Natural killer cell (primary cell): ENCODE results near the gene TNFAIP3. TPM values are rescaled to one million over a fixed set of nuclear protein-coding genes. Genes with fewer than 3 reads are reported as not detected.

Source experiments
- ATAC-seq, 3 donors: fragments of 150-1000 bp in 2 of 3; fragments of 200-7000 bp in 1 of 3; cut with Tn5 transposase; 1 replicate in 1 of 3; 2 replicates in 2 of 3; pipeline ENCODE4 v1.10.0; 2021; ENCODE audit warnings: mild to moderate bottlenecking in 2 of 3, moderate library complexity in 2 of 3
- DNase-seq, 2 donors: peaks; one replicate each; pipeline versions ENCODE4 v3.0.0 to v3.0.0-alpha.2; 2013 to 2021; ENCODE audit warnings: mixed read lengths in 1 of 2
- H3K27ac ChIP-seq: one replicate; pipeline ENCODE4 v1.5.1; 2013; ENCODE audit warnings: mild to moderate bottlenecking, low read length
- H3K27me3 ChIP-seq: one replicate; pipeline ENCODE4 v1.6.1; 2013; ENCODE audit warnings: low read length; ENCODE audit not compliant: control insufficient read depth, insufficient read depth
- H3K36me3 ChIP-seq: one replicate; pipeline ENCODE4 v1.6.1; 2013; ENCODE audit warnings: low read length; ENCODE audit not compliant: control insufficient read depth, insufficient read depth
- H3K4me1 ChIP-seq: one replicate; pipeline ENCODE4 v1.6.1; 2013; ENCODE audit warnings: low read length; ENCODE audit not compliant: control insufficient read depth, insufficient read depth
- H3K4me3 ChIP-seq: one replicate; pipeline ENCODE4 v1.5.1; 2013; ENCODE audit warnings: low read length
- H3K9me3 ChIP-seq: one replicate; pipeline ENCODE4 v1.6.1; 2013; ENCODE audit warnings: low read length; ENCODE audit not compliant: control insufficient read depth, insufficient read depth
- H3K27ac Mint-ChIP-seq, 2 donors: one replicate each; pipeline ENCODE4 v1.8.0; 2022; ENCODE audit warnings: mild to moderate bottlenecking in 2 of 2, mixed read lengths in 2 of 2, moderate library complexity in 1 of 2
- H3K27me3 Mint-ChIP-seq, 2 donors: one replicate each; pipeline ENCODE4 v1.8.0; 2022; ENCODE audit warnings: low read depth in 2 of 2, mixed read lengths in 2 of 2
- H3K36me3 Mint-ChIP-seq: one replicate; pipeline ENCODE4 v1.8.0; 2022; ENCODE audit warnings: mixed read lengths
- H3K4me1 Mint-ChIP-seq, 2 donors: one replicate each; pipeline ENCODE4 v1.8.0; 2022; ENCODE audit warnings: mixed read lengths in 2 of 2
- H3K4me3 Mint-ChIP-seq: one replicate; pipeline ENCODE4 v1.8.0; 2022; ENCODE audit warnings: mild to moderate bottlenecking, moderate library complexity, mixed read lengths
- H3K9me3 Mint-ChIP-seq, 2 donors: one replicate each; pipeline ENCODE4 v1.8.0; 2022; ENCODE audit warnings: mixed read lengths in 2 of 2
- CTCF ChIP-seq: fragments of 200-600 bp; IDR thresholded peaks from one replicate; pipeline ENCODE4 v1.8.0; 2022; ENCODE audit warnings: antibody characterized with exemption
- WGBS: methylation state at CpG from one replicate; pipeline ENCODE4 v1.1.7; 2013; ENCODE audit warnings: missing lambda C conversion rate; ENCODE audit not compliant: insufficient coverage; 5-methylcytosine and 5-hydroxymethylcytosine counted together
- intact Hi-C: fragments of 100-400 bp; cut with micrococcal nuclease; formaldehyde crosslinking; loops from one replicate; pipeline ENCODE4 v1.14.2; 2022
- total RNA-seq, 4 donors: library from RNA; stranded (reverse); fragments of 120-200 nt in 1 of 4; gene quantifications; one replicate each; pipeline versions ENCODE4 v1.2.3 to v1.2.4, GENCODE V29; 2013 to 2022

TNFAIP3 gene
- total RNA-seq, 3 donors from 2014 or later (not counting 1 experiment from before 2014, with no cell fraction given), result 1,163 to 1,298 (median 1,241) TPM

- H3K4me1 ChIP-seq, result no peaks in the 10 kb centered on the region
- ATAC-seq, result peak; percentile 40 to 54 (median 46)
- Mint-ChIP-seq H3K4me3 (peak overlapping the region; percentile 25), H3K27me3 (peaks cover 0 to 9% of the 10 kb centered on the region in 2 donors), H3K27ac (no peak overlapping the region), H3K4me1 (peaks cover 9 to 15% of the 10 kb centered on the region in 2 donors), H3K9me3 (no peaks in the 10 kb centered on the region), H3K36me3 (no peaks in the 10 kb centered on the region)
- no peaks in the 10 kb centered on the region for H3K36me3 ChIP-seq
- H3K27ac ChIP-seq, result no peak overlapping the region
- H3K4me3 ChIP-seq, result peak overlapping the region; percentile 1
- 40% methylated on average over 11 of the region's 11 CpGs for WGBS
- H3K9me3 ChIP-seq, result no peaks in the 10 kb centered on the region
- H3K27me3 ChIP-seq, result no peaks in the 10 kb centered on the region
- intact Hi-C loops, result no loop called here
- no peak for TF ChIP-seq CTCF
- peak in 1 of 2 donors; percentile 46 for DNase-seq
Measured at GRCh38 chr6:137904822-137905617, 38.0 kb downstream of the TNFAIP3 start.

- Mint-ChIP-seq H3K36me3 (no peaks in the 10 kb centered on the region), H3K4me3 (no peak overlapping the region), H3K27ac (no peak overlapping the region), H3K9me3 (no peaks in the 10 kb centered on the region), H3K4me1 (peaks cover 9 to 15% of the 10 kb centered on the region in 2 donors), H3K27me3 (peaks cover under 1 to 9% of the 10 kb centered on the region in 2 donors)
- no peaks in the 10 kb centered on the region for H3K36me3 ChIP-seq
- no peak overlapping the region for H3K27ac ChIP-seq
- H3K4me1 ChIP-seq, result no peaks in the 10 kb centered on the region
- ATAC-seq (no peak), DNase-seq (no peak)
- no peak for TF ChIP-seq CTCF
- H3K4me3 ChIP-seq, result no peak overlapping the region
- intact Hi-C loops, result no loop called here
- no CpG with 5 or more reads among the region's 1 CpG for WGBS
- no peaks in the 10 kb centered on the region for H3K9me3 ChIP-seq
- no peaks in the 10 kb centered on the region for H3K27me3 ChIP-seq
Measured at GRCh38 chr6:137906020-137906472, 39.0 kb downstream of the TNFAIP3 start.

- H3K36me3 ChIP-seq, result no peaks in the 10 kb centered on the region
- ATAC-seq, result no peak
- H3K9me3 ChIP-seq, result no peaks in the 10 kb centered on the region
- WGBS, result no CpG with 5 or more reads among the region's 2 CpGs
- H3K27ac ChIP-seq, result no peak overlapping the region
- no peaks in the 10 kb centered on the region for H3K27me3 ChIP-seq
- H3K4me1 ChIP-seq, result peaks cover 6% of the 10 kb centered on the region
- Mint-ChIP-seq H3K27me3 (peaks cover 12 to 16% of the 10 kb centered on the region in 2 donors), H3K27ac (no peak overlapping the region), H3K9me3 (no peaks in the 10 kb centered on the region), H3K4me1 (peaks cover 17 to 22% of the 10 kb centered on the region in 2 donors), H3K36me3 (no peaks in the 10 kb centered on the region), H3K4me3 (no peak overlapping the region)
- TF ChIP-seq CTCF, result no peak
- H3K4me3 ChIP-seq, result no peak overlapping the region
- DNase-seq, result no peak
- intact Hi-C loops, result no loop called here
Measured at GRCh38 chr6:137907170-137907569, 40.1 kb downstream of the TNFAIP3 start.
